Sciatic nerve (tissue), 2 donors: ENCODE data around the gene TAF3. TPM values are rescaled to one million over a fixed set of nuclear protein-coding genes. Genes with fewer than 3 reads are reported as not detected.

Source experiments
- ATAC-seq: fragments of 200-7000 bp; cut with Tn5 transposase; one replicate; pipeline ENCODE4 v1.9.1; 2020; ENCODE audit warnings: mild to moderate bottlenecking, moderate library complexity
- DNase-seq: peaks from one replicate; pipeline ENCODE4 v3.0.0-alpha.2; 2020; ENCODE audit warnings: low spot score
- intact Hi-C: fragments of 100-400 bp; cut with DNase I; formaldehyde crosslinking; loops from one replicate; pipeline ENCODE4 v1.14.2; 2022
- total RNA-seq: library from RNA; stranded (reverse); fragmentation: NEBNext Ultra II Directional; extraction: Animal tissue kit (Norgen Biotek cat#: 25700); gene quantifications from one replicate; pipeline ENCODE4 v1.2.1, GENCODE V29; 2021
- donor health status: DM: no; HTN: no; CAD: no.
- donor health status: DM: no; HTN: no; CAD: no.

TAF3 gene
- total RNA-seq, 1 donor from 2014 or later: 13.7 TPM

- ATAC-seq (no peak), DNase-seq (peak; percentile 43)
- intact Hi-C loops: loop anchor here (2.0 kb wide), 1 partner anchor 22 kb away; no protein-coding TSS in a partner anchor
Observed at GRCh38 chr10:8036506-8037198, 218.3 kb downstream of the TAF3 start.

GRCh38 chr10:8037199-8037801 lies 219.0 kb downstream of the TAF3 start:
- peak; percentile 25 for DNase-seq
- intact Hi-C loops: loop anchor here (2.0 kb wide), 1 partner anchor 22 kb away; no protein-coding TSS in a partner anchor
- ATAC-seq: no peak

- intact Hi-C loops: loop anchor here (2.0 kb wide), 1 partner anchor 21 kb away; no protein-coding TSS in a partner anchor
- peak; percentile 18 for DNase-seq
- no peak for ATAC-seq
Observed at GRCh38 chr10:8037941-8038894, 219.9 kb downstream of the TAF3 start.

GRCh38 chr10:8039321-8039881 lies 221.1 kb downstream of the TAF3 start:
- ATAC-seq (no peak), DNase-seq (no peak)
- intact Hi-C loops: no loop called here

- intact Hi-C loops: no loop called here
- no peak for ATAC-seq
Observed at GRCh38 chr10:8040651-8041050, 222.3 kb downstream of the TAF3 start.

GRCh38 chr10:8041284-8041991 lies 223.1 kb downstream of the TAF3 start:
- intact Hi-C loops: no loop called here
- no peak for DNase-seq
- no peak for ATAC-seq

More at GRCh38 chr10:8040651-8041050, 222.3 kb downstream of the TAF3 start:
- no peak for DNase-seq

- ATAC-seq (no peak), DNase-seq (no peak)
- intact Hi-C loops: no loop called here
Observed at GRCh38 chr10:8041992-8042720, 223.9 kb downstream of the TAF3 start.

- intact Hi-C loops: no loop called here
- DNase-seq (peak; percentile 48), ATAC-seq (peak; percentile 29)
Observed at GRCh38 chr10:8042721-8043568, 224.6 kb downstream of the TAF3 start.

GRCh38 chr10:8043569-8044306 lies 225.4 kb downstream of the TAF3 start:
- DNase-seq (peak; percentile 42), ATAC-seq (peak; percentile 6)
- intact Hi-C loops: no loop called here

- ATAC-seq (no peak), DNase-seq (peak; percentile 15)
- intact Hi-C loops: no loop called here
Observed at GRCh38 chr10:8044331-8044907, 226.1 kb downstream of the TAF3 start.

- peak; percentile 34 for DNase-seq
- intact Hi-C loops: no loop called here
- no peak for ATAC-seq
Observed at GRCh38 chr10:8044908-8045725, 226.8 kb downstream of the TAF3 start.

GRCh38 chr10:8045726-8046494 lies 227.6 kb downstream of the TAF3 start:
- peak; percentile 39 for DNase-seq
- no peak for ATAC-seq
- intact Hi-C loops: no loop called here

GRCh38 chr10:8047452-8048280 lies 229.4 kb downstream of the TAF3 start:
- no peak for ATAC-seq
- intact Hi-C loops: no loop called here
- DNase-seq: no peak
